Stimulated activated CD4-positive, alpha-beta T cell treated with anti-CD3 and anti-CD28 coated beads, Interleukin-4, amount 100 ng/mL, for 24 hours (primary cell): Measurements from ENCODE around the gene NDRG4.
A peak's percentile ranks its signal among the peaks of the same experiment; 100 is the strongest.

Experiments used
- DNase-seq: peaks from one replicate; pipeline ENCODE4 v3.0.0-alpha.2; 2020

The NDRG4 gene, protein sequence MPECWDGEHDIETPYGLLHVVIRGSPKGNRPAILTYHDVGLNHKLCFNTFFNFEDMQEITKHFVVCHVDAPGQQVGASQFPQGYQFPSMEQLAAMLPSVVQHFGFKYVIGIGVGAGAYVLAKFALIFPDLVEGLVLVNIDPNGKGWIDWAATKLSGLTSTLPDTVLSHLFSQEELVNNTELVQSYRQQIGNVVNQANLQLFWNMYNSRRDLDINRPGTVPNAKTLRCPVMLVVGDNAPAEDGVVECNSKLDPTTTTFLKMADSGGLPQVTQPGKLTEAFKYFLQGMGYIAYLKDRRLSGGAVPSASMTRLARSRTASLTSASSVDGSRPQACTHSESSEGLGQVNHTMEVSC

DNA sequence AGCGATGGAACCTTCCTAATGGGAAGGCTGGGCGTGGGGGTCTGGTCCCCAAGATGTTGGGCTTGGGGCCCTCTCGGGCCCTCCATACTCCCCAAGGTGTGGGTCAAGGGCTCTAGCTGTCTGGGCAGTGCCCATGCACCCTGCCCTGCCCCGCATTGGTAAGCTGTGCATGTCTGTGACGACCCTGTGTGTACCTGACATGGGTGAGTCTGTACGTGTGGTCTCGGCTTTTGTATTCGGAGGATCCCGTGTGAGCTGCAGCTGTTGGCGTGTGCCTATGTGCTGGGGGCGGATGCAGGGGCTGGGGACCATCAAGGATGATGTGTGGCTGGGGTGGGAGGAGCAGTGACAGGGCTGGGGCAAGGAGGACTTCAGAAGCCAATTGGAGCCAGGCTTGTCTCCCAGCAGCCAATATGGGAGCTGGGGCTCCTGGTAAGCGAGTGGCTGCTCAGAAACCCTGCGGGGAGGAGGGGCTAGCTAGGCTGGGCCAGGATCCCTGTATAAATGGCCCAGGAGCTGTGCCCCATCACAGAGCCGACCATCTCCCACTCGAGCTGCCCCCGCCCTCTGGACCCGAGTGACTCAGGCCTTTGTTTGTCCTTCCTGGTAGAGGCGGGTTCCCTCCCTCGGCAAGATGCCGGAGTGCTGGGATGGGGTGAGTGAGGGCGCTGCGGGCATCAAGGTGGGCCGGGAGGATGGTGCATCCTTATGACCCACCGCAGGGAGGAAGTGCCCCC, at the start of gene NDRG4:
Gene NDRG4, plus strand, starts transcription at position 529 of the 737 bp plus-strand sequence. Its CDS starts 106 bp downstream, at position 635.
- peak; percentile 28 for DNase-seq

DNA sequence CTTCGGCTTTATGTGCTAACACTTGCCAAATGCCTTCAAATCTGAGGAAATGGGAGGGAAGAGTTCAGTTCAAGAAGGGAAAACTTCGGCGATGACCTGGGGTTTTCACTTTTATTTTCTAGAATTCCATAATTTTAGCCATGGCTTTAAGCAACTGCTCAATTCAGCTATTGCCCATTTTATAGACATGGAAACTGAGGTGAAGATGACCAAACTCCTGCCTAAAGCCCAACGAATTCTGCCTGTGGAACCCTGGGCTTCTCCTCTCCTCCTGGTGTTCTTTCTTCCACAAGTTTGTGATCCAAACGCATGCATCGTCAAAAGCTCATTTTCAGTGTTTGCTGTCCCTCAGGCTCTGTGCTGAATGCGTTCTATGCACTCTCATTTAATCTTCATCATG, 49.4 kb upstream of the NDRG4 start:
- no peak for DNase-seq

DNA sequence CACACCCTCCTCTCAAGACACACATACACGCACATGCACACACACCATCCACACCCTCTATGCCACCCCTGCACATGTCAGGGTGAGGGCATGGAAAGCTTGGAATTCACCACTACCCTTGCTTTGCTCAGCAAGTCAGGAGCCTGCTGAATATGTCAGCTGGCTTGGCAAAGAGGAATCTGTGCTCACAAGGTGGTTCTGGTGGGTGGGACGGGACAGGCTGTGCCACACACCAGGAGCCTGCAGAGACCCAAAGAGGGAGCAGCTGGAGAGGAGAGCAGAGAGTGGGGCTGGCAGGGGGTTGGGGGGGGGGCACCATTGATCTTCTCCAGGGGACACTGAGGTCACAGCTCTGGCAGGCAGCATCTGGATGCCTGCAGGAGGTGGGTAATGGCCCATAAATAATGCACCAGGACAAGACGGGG, 48.7 kb upstream of the NDRG4 start:
- no peak for DNase-seq

GRCh38 chr16:58451945-58452401, 48.0 kb upstream of the NDRG4 start:
- DNase-seq: no peak

GRCh38 chr16:58452640-58453039, 47.3 kb upstream of the NDRG4 start:
- no peak for DNase-seq

- DNase-seq: no peak
Observed at GRCh38 chr16:58454178-58454577, 45.8 kb upstream of the NDRG4 start.

DNA sequence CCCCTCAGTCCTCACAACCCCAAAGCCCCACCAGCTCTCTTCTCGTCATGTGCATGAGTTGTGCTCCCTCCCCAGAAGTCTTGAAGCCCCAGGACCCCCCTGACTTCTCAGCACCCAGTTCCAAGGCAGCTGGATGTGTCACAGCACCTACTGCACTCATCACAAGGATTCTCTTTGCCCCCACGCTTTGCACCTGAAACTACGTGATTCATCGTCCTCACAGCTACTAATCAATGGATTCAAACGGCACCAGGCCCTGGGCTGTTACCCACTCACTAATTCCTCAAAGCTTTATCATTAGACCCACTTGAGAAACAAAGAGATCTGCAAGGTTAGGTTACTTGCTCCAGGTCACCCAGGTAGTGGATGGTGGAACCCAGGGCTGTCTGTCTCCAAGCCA, 45.1 kb upstream of the NDRG4 start:
- no peak for DNase-seq

- no peak for DNase-seq
Observed at GRCh38 chr16:58455750-58456149, 44.2 kb upstream of the NDRG4 start.

GRCh38 chr16:58456193-58456592, 43.8 kb upstream of the NDRG4 start:
- no peak for DNase-seq

GRCh38 chr16:58458606-58459343, 41.2 kb upstream of the NDRG4 start:
- no peak for DNase-seq

DNA sequence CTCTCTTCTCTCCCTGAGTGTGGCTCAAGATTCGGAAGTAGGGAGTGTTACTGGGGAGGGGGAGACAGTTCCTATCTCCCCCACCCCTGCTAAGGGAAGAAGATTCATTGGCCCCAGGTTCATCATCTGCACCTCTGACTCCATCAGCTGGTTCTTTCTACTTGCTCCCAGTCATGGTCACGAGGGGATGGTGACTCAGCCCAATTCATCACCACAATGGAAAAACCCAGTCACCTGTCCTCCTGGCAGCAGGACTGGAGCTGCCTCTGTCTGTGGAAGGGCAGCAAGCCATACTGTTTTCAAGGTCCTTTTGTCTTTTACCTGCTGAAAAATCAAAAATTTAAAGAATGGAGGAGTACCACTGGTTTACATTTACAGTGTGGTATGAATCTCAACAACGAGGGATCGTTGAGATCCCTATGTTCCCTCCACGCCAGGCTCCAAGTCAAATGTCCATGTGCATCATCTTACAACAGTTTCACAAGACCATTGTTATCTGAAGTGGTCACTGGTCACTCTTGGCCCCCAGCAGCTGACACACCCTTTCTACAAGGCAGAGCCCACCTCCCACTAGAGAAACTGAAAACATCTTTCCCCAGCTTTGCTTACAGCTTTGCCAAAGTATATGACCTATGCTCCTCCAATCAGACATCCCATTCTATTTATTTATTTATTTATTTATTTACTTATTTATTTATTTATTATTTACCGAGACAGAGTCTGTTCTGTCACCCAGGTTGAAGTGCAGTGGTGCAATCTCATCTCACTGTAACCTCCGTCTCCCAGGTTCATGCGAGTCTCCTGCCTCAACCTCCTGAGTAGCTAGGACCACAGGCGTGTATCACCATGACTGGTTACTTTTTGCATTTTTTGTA, 40.4 kb upstream of the NDRG4 start:
- peak; percentile 67 for DNase-seq

DNA sequence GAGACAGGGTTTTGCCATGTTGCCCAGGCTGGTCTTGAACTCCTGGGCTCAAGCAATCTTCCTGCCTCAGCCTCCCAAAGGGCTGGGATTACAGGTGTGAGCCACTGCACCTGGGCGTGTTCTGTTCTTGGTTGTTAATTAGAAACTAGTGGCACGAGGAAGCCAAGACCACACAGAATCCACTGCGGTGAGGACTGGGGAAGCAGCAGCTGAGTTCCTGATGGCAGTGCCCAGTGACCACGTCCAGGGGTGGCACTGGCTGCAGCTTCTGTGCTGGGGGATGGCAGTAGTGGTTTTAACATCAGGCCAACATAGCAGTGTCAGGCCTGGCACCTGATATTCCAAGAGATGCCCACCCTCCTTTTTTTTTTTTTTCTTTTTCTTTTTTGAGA, 39.7 kb upstream of the NDRG4 start:
- DNase-seq: no peak

DNA sequence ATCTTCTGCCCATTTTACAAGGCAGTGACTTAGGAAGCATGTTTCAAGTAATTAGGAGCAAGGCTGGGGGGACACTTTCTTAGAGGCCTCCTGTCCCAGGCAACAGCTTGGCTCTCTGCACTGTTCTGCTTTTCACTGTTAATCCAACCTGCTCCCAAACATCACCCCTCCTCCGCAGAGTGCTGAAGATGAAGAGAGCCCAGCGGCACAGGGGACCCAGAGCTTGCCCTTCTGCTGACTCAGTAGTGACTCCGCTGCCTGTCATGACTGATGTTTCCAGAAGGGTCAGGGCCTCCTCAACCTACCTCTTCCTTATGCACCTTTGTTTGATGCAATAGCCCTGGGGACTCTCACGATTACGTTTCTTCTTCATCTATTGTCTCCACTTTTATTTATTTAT, 38.9 kb upstream of the NDRG4 start:
- no peak for DNase-seq

- DNase-seq: no peak
Observed at GRCh38 chr16:58461640-58462039, 38.3 kb upstream of the NDRG4 start.

DNA sequence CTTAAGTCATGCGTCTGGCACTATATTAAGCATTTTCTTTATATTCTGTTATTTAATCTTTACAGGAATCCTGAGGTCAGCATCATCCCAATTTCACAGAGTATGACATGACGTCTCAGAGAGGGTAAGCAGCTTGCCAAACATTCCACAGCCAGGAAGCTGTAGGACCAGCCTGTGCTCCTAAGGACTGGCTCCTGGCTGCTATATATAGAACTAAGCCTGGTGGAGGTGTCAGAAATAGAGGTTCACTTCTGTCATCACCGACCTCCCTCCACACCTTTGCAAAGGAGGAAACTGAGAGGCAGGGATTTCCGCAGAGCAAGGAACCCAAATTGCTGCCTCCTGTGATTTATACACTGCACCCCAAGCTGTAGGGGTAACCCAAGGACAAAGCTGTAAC, 37.9 kb upstream of the NDRG4 start:
- no peak for DNase-seq

DNA sequence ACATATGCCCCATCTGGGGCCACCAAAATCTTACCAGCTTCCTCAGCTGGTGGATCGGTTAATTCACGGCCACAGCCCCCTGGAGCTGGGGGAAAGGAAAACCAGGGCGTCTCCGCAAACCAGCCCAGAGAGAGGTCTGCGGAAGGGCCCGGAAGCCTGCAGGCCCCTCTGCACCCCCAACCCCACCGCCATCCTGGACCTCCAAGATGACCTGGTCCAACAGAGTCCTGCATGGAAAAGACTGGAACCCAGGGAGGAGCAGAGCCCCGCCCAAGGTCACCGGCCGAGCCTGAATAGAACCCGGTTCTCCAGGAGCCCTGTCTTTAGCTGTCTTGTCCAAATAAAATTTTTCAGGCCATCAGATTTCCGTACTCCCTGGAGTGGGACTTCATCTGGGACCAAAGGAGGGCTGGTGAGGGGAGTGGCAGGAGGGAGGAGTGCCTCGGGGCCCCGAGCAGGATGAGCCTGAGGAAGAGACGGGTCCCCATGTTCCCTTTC, 37.4 kb upstream of the NDRG4 start:
- DNase-seq: no peak

DNA sequence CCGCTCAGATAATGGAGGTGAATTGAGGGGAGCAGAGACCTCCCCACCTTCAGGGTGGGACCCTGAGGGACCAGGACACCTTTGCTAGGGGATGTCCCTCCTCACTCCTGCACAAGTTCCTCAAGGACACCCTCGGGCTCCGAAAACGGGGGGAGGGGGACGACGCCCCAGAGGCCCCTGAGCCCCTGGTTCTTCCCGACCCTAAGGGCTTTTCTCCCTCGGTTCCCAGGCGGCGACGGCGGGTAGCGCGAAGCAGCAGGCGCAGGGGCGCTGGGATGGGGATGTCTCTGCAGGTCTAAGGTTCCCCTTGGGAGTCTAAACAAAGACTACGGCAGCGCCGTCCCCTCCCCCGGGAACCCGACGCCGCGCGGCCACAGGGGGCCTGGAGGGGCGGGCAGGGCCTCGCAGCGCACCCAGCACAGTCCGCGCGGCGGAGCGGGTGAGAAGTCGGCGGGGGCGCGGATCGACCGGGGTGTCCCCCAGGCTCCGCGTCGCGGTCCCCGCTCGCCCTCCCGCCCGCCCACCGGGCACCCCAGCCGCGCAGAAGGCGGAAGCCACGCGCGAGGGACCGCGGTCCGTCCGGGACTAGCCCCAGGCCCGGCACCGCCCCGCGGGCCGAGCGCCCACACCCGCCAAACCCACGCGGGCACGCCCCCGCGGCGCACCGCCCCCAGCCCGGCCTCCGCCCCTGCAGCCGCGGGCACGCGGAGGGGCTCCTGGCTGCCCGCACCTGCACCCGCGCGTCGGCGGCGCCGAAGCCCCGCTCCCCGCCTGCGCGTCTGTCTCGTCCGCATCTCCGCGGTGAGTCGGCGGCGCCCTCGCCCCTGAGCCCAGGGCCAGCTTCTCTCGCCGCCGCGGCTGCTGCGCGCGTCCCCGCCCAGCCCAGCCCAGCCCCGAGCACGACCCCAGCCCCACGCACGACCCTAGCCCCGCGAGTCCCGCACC, 36.7 kb upstream of the NDRG4 start:
- DNase-seq: no peak

DNA sequence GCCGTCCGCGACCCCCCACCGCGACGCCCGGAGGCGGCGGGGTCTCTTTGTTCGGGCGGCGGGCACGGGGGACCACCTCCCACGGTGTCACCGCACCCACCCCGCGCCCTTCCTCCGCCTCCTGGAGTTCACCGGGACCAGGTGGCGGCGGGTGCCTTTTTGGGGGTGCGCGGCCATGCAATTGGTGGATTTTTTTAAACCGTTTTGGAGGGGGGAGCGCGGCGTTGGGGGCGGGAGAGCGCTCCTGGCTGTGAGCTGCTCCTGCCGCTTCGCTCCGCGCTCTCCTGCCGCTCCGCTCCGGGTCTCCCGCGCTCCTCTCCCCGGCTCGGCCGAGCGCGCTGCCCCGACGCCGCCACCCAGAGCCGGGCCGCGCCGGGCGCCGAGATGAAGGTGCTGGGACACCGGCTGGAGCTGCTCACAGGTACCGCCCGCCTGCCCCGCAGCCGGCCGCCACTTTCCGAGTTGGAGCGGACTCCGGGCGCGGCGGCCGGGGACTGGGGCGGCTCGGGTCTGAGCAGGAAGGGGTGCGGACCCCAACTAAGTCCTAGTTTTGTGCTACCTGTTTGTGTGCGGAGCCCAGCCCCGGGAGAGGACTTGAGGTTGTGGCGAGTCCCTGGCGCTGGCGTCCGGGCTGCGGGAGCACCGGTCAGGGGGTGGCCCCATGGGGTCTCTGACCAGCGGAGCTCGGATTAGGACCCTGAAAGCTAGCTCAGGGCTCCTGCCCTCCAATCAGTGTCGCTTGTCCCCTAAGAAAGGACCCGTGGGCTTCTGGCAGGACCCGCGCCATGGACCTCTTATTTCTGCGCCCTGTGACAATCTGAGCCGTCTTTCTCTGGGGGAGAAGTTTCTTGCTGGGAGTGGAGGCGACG, 35.7 kb upstream of the NDRG4 start:
- DNase-seq: no peak

- no peak for DNase-seq
Observed at GRCh38 chr16:58464916-58465731, 34.8 kb upstream of the NDRG4 start.
